Measurements from ENCODE around the gene CDKL4.

CDKL4 gene

GRCh38 chr2:39159283-39159682, 84.5 kb downstream of the CDKL4 start (continued):
- no peak for TF ChIP-seq PRDM10 (tag by site-specific recombination; IDR thresholded peaks at IDR 0.05)
- no peak for TF ChIP-seq ZNF423 (tag by site-specific recombination; IDR thresholded peaks at IDR 0.05)
- TF ChIP-seq ZFP69B (tag by site-specific recombination; IDR thresholded peaks at IDR 0.05), result no peak
- TF ChIP-seq ZSCAN4 (tag by site-specific recombination; IDR thresholded peaks at IDR 0.05), result no peak
- TF ChIP-seq ZNF133 (tag by site-specific recombination; IDR thresholded peaks at IDR 0.05), result no peak
- no peak for TF ChIP-seq ZNF530 (tag by site-specific recombination; IDR thresholded peaks at IDR 0.05; ENCODE audit: low read depth)
- no peak for TF ChIP-seq ZNF416 (tag by site-specific recombination; IDR thresholded peaks at IDR 0.05)
- TF ChIP-seq ZFP3 (tag by site-specific recombination; IDR thresholded peaks at IDR 0.05; ENCODE audit: low read depth), result no peak

- Histone ChIP-seq H3K27ac (ENCODE audit: extremely low read depth, low read depth, low read length) (no peak overlapping the region), H3K4me1 (ENCODE audit: control insufficient read depth, insufficient read depth, low read length) (no peaks in the 10 kb centered on the region), H3K9me3 (ENCODE audit: control insufficient read depth, insufficient read depth, low read depth, low read length) (no peaks in the 10 kb centered on the region), H3K4me3 (ENCODE audit: low read depth, low read length) (no peak overlapping the region), H3K36me3 (ENCODE audit: control insufficient read depth in 2 of 2, insufficient read depth in 1 of 2, low read length in 2 of 2) (no peaks in the 10 kb centered on the region)
- CTCF ChIA-PET, result interaction anchor here (0.7 kb wide), 1 partner anchor 92 kb away, joined by 3 read pairs; no protein-coding TSS in a partner anchor
- no peak for TF ChIP-seq INSM2 (tag by site-specific recombination; IDR thresholded peaks at IDR 0.05)
- peak; percentile 44 for TF ChIP-seq SCRT2 (tag by site-specific recombination; IDR thresholded peaks at IDR 0.05)
- TF ChIP-seq ZNF514 (tag by site-specific recombination; IDR thresholded peaks at IDR 0.05), result no peak
- TF ChIP-seq ZNF2 (tag by site-specific recombination; IDR thresholded peaks at IDR 0.05), result no peak
- no peak for TF ChIP-seq PRDM6 (tag by site-specific recombination; IDR thresholded peaks at IDR 0.05)
- no peak for TF ChIP-seq ZNF600 (tag by site-specific recombination; IDR thresholded peaks at IDR 0.05)
- no peak for TF ChIP-seq ZNF692 (tag by site-specific recombination; IDR thresholded peaks at IDR 0.05)
- POLR2A ChIA-PET, result no interaction called here
Measured at GRCh38 chr2:39158351-39158750, 85.4 kb downstream of the CDKL4 start.
